CD14-positive monocyte (primary cell): ENCODE measurements around the gene USP25. TPM values are rescaled to one million over a fixed set of nuclear protein-coding genes. Genes with fewer than 3 reads are reported as not detected.

Experiments
- DNase-seq, 3 donors: peaks; one replicate each; pipeline ENCODE4 v3.0.0-alpha.2; 2011 to 2022
- H2AFZ ChIP-seq: 2 replicates; pipeline ENCODE4 v1.6.0; 2012; ENCODE audit warnings: mild to moderate bottlenecking, low read depth, low read length, inconsistent platforms; ENCODE audit not compliant: insufficient read depth, poor library complexity, severe bottlenecking
- H3K27ac ChIP-seq, 2 donors: 1 replicate in 1 of 2; 2 replicates in 1 of 2; pipeline ENCODE4 v1.5.1; 2012 to 2013; ENCODE audit warnings: low read length in 2 of 2, control low read depth in 1 of 2, inconsistent platforms in 1 of 2, low read depth in 1 of 2, mild to moderate bottlenecking in 1 of 2
- H3K27me3 ChIP-seq, 2 donors: one replicate each; pipeline versions ENCODE4 v1.6.0 to v1.6.1; 2011 to 2013; ENCODE audit warnings: low read length in 2 of 2; ENCODE audit not compliant: control insufficient read depth in 2 of 2, insufficient read depth in 2 of 2
- H3K36me3 ChIP-seq, 2 donors: replicated peaks in 1 of 2; 1 replicate in 1 of 2; 2 replicates in 1 of 2; pipeline versions ENCODE4 v1.5.1 to v1.6.1; 2012 to 2013; ENCODE audit warnings: low read length in 2 of 2, control low read depth in 1 of 2, inconsistent platforms in 1 of 2, mild to moderate bottlenecking in 1 of 2; ENCODE audit not compliant: insufficient read depth in 2 of 2, control insufficient read depth in 1 of 2
- H3K4me1 ChIP-seq, 2 donors: 1 replicate in 1 of 2; 2 replicates in 1 of 2; pipeline versions ENCODE4 v1.5.1 to v1.6.1; 2012 to 2013; ENCODE audit warnings: low read length in 2 of 2, control low read depth in 1 of 2, inconsistent platforms in 1 of 2, mild to moderate bottlenecking in 1 of 2, moderate library complexity in 1 of 2; ENCODE audit not compliant: insufficient read depth in 2 of 2, control insufficient read depth in 1 of 2
- H3K4me2 ChIP-seq: replicated peaks from 2 replicates; pipeline ENCODE3; 2012; ENCODE audit warnings: low read length, moderate library complexity, mild to moderate bottlenecking; ENCODE audit not compliant: poor library complexity, severe bottlenecking; ENCODE audit errors: extremely low read depth
- H3K4me3 ChIP-seq, 3 experiments: fragments of 200-600 bp in 1 of 3; sonication (generic) in 1 of 3; replicated peaks in 1 of 3; 1 replicate in 2 of 3; 2 replicates in 1 of 3; pipeline ENCODE4 v1.5.1; 2011 to 2013; ENCODE audit warnings: low read length in 3 of 3, mild to moderate bottlenecking in 3 of 3, control low read depth in 2 of 3, low read depth in 2 of 3, inconsistent platforms in 1 of 3, moderate library complexity in 1 of 3
- H3K79me2 ChIP-seq: 2 replicates; pipeline ENCODE4 v1.6.0; 2012; ENCODE audit warnings: mild to moderate bottlenecking, control low read depth, inconsistent platforms, low read length, moderate library complexity; ENCODE audit not compliant: insufficient read depth
- H3K9ac ChIP-seq: 2 replicates; pipeline ENCODE4 v1.6.0; 2017; ENCODE audit warnings: low read length, mild to moderate bottlenecking; ENCODE audit not compliant: insufficient read depth, poor library complexity, severe bottlenecking
- H3K9me3 ChIP-seq, 2 donors: replicated peaks in 1 of 2; 1 replicate in 1 of 2; 2 replicates in 1 of 2; pipeline versions ENCODE4 v1.5.1 to v1.6.1; 2012 to 2013; ENCODE audit warnings: low read length in 2 of 2, control low read depth in 1 of 2; ENCODE audit not compliant: control insufficient read depth in 1 of 2, insufficient read depth in 1 of 2
- H4K20me1 ChIP-seq: 2 replicates; pipeline ENCODE4 v1.6.0; 2012; ENCODE audit warnings: mild to moderate bottlenecking, low read length, control low read depth, moderate library complexity; ENCODE audit not compliant: insufficient read depth
- H3K27ac Mint-ChIP-seq, 7 donors: one replicate each; pipeline ENCODE4 v1.8.0; 2020; ENCODE audit warnings: mild to moderate bottlenecking in 7 of 7, mixed read lengths in 7 of 7, moderate library complexity in 6 of 7, inconsistent platforms in 2 of 7
- H3K27me3 Mint-ChIP-seq, 3 donors: one replicate each; pipeline ENCODE4 v1.8.0; 2021 to 2022; ENCODE audit warnings: low read depth in 3 of 3, mild to moderate bottlenecking in 3 of 3, mixed read lengths in 3 of 3, moderate library complexity in 3 of 3, inconsistent platforms in 1 of 3
- H3K36me3 Mint-ChIP-seq, 2 donors: one replicate each; pipeline ENCODE4 v1.8.0; 2020; ENCODE audit warnings: mixed read lengths in 2 of 2, inconsistent platforms in 1 of 2, mild to moderate bottlenecking in 1 of 2
- H3K4me1 Mint-ChIP-seq: one replicate; pipeline ENCODE4 v1.8.0; 2020; ENCODE audit warnings: mild to moderate bottlenecking, mixed read lengths
- H3K4me3 Mint-ChIP-seq, 2 donors: one replicate each; pipeline ENCODE4 v1.8.0; 2020; ENCODE audit warnings: mild to moderate bottlenecking in 2 of 2, mixed read lengths in 2 of 2, moderate library complexity in 1 of 2
- H3K9me3 Mint-ChIP-seq, 7 donors: one replicate each; pipeline ENCODE4 v1.8.0; 2020 to 2022; ENCODE audit warnings: mixed read lengths in 7 of 7, mild to moderate bottlenecking in 6 of 7, moderate library complexity in 6 of 7, inconsistent platforms in 2 of 7
- CTCF ChIP-seq: fragments of 200-600 bp; IDR thresholded peaks from one replicate; pipeline ENCODE4 v1.8.0; 2022; ENCODE audit warnings: antibody characterized with exemption, mild to moderate bottlenecking
- WGBS: methylation state at CpG from one replicate; pipeline ENCODE4 v1.1.5; 2013; ENCODE audit warnings: missing lambda C conversion rate; ENCODE audit not compliant: insufficient coverage; 5-methylcytosine and 5-hydroxymethylcytosine counted together
- intact Hi-C, 2 donors: fragments of 100-400 bp; cut with micrococcal nuclease; formaldehyde crosslinking; loops; one replicate each; pipeline versions ENCODE4 v1.15.0 to v1.15.1; 2023
- polyA plus RNA-seq, 3 donors: library from polyadenylated mRNA; depleted of rRNA in 1 of 3; unstranded in 2 of 3; stranded (reverse) in 1 of 3; fragments of 300-500 nt in 2 of 3; fragments of >200 nt in 1 of 3; fragmentation: Illumina TruSeq in 2 of 3; gene quantifications; 1 replicate in 2 of 3; 2 replicates in 1 of 3; pipeline ENCODE4 v1.2.3, GENCODE V29; 2012 to 2021

USP25 gene
- polyA plus RNA-seq, 3 donors: 7.2 to 15.6 (median 9.6) TPM

GRCh38 chr21:15839601-15840000, 109.8 kb downstream of the USP25 start:
- no peak overlapping the region for H3K9ac ChIP-seq
- no peak overlapping the region for H2AFZ ChIP-seq
- H3K4me2 ChIP-seq: no peak overlapping the region
- intact Hi-C loops: no loop called here
- no peak overlapping the region for H3K27ac ChIP-seq
- DNase-seq: no peak
- peaks cover 45% of the 10 kb centered on the region for H4K20me1 ChIP-seq
- H3K27ac Mint-ChIP-seq: no peak overlapping the region
- no peaks in the 10 kb centered on the region for H3K27me3 ChIP-seq
- WGBS: no CpG with 5 or more reads among the region's 2 CpGs
- peaks cover 7% of the 10 kb centered on the region for H3K4me1 Mint-ChIP-seq
- H3K9me3 Mint-ChIP-seq: no peaks in the 10 kb centered on the region
- peaks cover 64 to 85% of the 10 kb centered on the region in 2 donors for H3K36me3 ChIP-seq
- no peaks in the 10 kb centered on the region for H3K27me3 Mint-ChIP-seq
- H3K36me3 Mint-ChIP-seq: peaks cover 26 to 31% of the 10 kb centered on the region in 2 donors
- no peak overlapping the region for H3K4me3 Mint-ChIP-seq
- no peak for TF ChIP-seq CTCF
- H3K4me3 ChIP-seq: no peak overlapping the region
- no peaks in the 10 kb centered on the region for H3K79me2 ChIP-seq
- H3K9me3 ChIP-seq: no peaks in the 10 kb centered on the region
- peaks cover 0 to 2% of the 10 kb centered on the region in 2 donors for H3K4me1 ChIP-seq

GRCh38 chr21:15840406-15840805, 110.6 kb downstream of the USP25 start:
- Mint-ChIP-seq H3K9me3 (no peaks in the 10 kb centered on the region), H3K4me3 (no peak overlapping the region), H3K36me3 (peaks cover 21 to 27% of the 10 kb centered on the region in 2 donors), H3K27ac (no peak overlapping the region), H3K4me1 (peaks cover 7% of the 10 kb centered on the region), H3K27me3 (no peaks in the 10 kb centered on the region)
- no CpG with 5 or more reads among the region's 3 CpGs for WGBS
- H3K9me3 ChIP-seq: no peaks in the 10 kb centered on the region
- peaks cover 0 to 2% of the 10 kb centered on the region in 2 donors for H3K4me1 ChIP-seq
- no peak overlapping the region for H3K9ac ChIP-seq
- peaks cover 42% of the 10 kb centered on the region for H4K20me1 ChIP-seq
- no peak overlapping the region for H3K4me2 ChIP-seq
- H3K79me2 ChIP-seq: no peaks in the 10 kb centered on the region
- H3K27ac ChIP-seq: no peak overlapping the region
- H3K36me3 ChIP-seq: peaks cover 63 to 85% of the 10 kb centered on the region in 2 donors
- no peaks in the 10 kb centered on the region for H3K27me3 ChIP-seq
- TF ChIP-seq CTCF: no peak
- H2AFZ ChIP-seq: no peak overlapping the region
- intact Hi-C loops: no loop called here
- no peak overlapping the region for H3K4me3 ChIP-seq
- DNase-seq: no peak
